Mesendoderm (in vitro differentiated cells): ENCODE data around the gene NEU4.

Experiments
- DNase-seq: peaks from one replicate; pipeline ENCODE4 v3.0.0; 2013
- H2AK5ac ChIP-seq: 2 replicates; pipeline ENCODE4 v1.6.1; 2013; ENCODE audit warnings: low read length, inconsistent platforms
- H2BK120ac ChIP-seq: 2 replicates; pipeline ENCODE4 v1.6.1; 2013; ENCODE audit warnings: low read depth, mild to moderate bottlenecking, low read length, moderate library complexity, mixed read lengths
- H2BK15ac ChIP-seq: replicated peaks from 2 replicates; pipeline ENCODE4 v1.6.1; 2013; ENCODE audit warnings: low read depth, mild to moderate bottlenecking, moderate library complexity
- H2BK5ac ChIP-seq: 2 replicates; pipeline ENCODE4 v1.6.1; 2013; ENCODE audit warnings: low read length, inconsistent platforms
- H3K18ac ChIP-seq: 2 replicates; pipeline ENCODE4 v1.6.1; 2013; ENCODE audit warnings: mild to moderate bottlenecking, low read length, mixed read lengths
- H3K23ac ChIP-seq: one replicate; pipeline ENCODE4 v1.6.1; 2013; ENCODE audit warnings: low read length
- H3K27ac ChIP-seq: 2 replicates; pipeline ENCODE4 v1.5.1; 2013; ENCODE audit warnings: low read depth, mild to moderate bottlenecking, inconsistent platforms, low read length, moderate library complexity
- H3K27me3 ChIP-seq: 2 replicates; pipeline ENCODE4 v1.6.1; 2013; ENCODE audit warnings: low read length, control low read depth, mild to moderate bottlenecking, inconsistent platforms; ENCODE audit not compliant: insufficient read depth, poor library complexity
- H3K36me3 ChIP-seq: 2 replicates; pipeline ENCODE4 v1.6.1; 2013; ENCODE audit warnings: low read length, inconsistent platforms; ENCODE audit not compliant: control insufficient read depth, insufficient read depth
- H3K4ac ChIP-seq: one replicate; pipeline ENCODE4 v1.6.1; 2013; ENCODE audit warnings: low read depth, mild to moderate bottlenecking, low read length, moderate library complexity
- H3K4me1 ChIP-seq: 2 replicates; pipeline ENCODE4 v1.6.1; 2013; ENCODE audit warnings: low read depth, low read length, inconsistent platforms; ENCODE audit not compliant: control insufficient read depth
- H3K4me2 ChIP-seq: 2 replicates; pipeline ENCODE4 v1.6.1; 2013; ENCODE audit warnings: low read length
- H3K4me3 ChIP-seq: 2 replicates; pipeline ENCODE4 v1.5.1; 2013; ENCODE audit warnings: mild to moderate bottlenecking, low read length
- H3K56ac ChIP-seq: one replicate; pipeline ENCODE4 v1.6.1; 2013; ENCODE audit warnings: low read length
- H3K79me1 ChIP-seq: 2 replicates; pipeline ENCODE4 v1.6.1; 2013; ENCODE audit warnings: low read length, inconsistent platforms
- H3K79me2 ChIP-seq: 2 replicates; pipeline ENCODE4 v1.6.1; 2013; ENCODE audit warnings: mild to moderate bottlenecking, low read length; ENCODE audit not compliant: control insufficient read depth, insufficient read depth
- H3K9ac ChIP-seq: 2 replicates; pipeline ENCODE4 v1.6.1; 2013; ENCODE audit warnings: low read length, inconsistent platforms
- H4K5ac ChIP-seq: one replicate; pipeline ENCODE4 v1.6.1; 2013; ENCODE audit warnings: low read length
- H4K8ac ChIP-seq: one replicate; pipeline ENCODE4 v1.6.1; 2013; ENCODE audit warnings: low read depth, mild to moderate bottlenecking, control low read depth, low read length, moderate library complexity
- WGBS: extraction: QIAGEN DNeasy Blood & Tissue Kit; methylation state at CpG from one replicate; pipeline ENCODE4 v1.1.7; 2013; ENCODE audit warnings: low lambda C conversion rate, missing lambda C conversion rate; ENCODE audit not compliant: insufficient coverage; ENCODE audit errors: extremely low coverage; 5-methylcytosine and 5-hydroxymethylcytosine counted together

NEU4 gene

GRCh38 chr2:241763551-241764274, 45.3 kb upstream of the NEU4 start:
- Histone ChIP-seq H3K23ac (no peak overlapping the region), H3K56ac (no peak overlapping the region), H2BK5ac (no peak overlapping the region), H2BK15ac (no peak overlapping the region), H4K8ac (no peak overlapping the region), H3K18ac (no peak overlapping the region), H3K27me3 (no peaks in the 10 kb centered on the region), H3K4me3 (no peak overlapping the region), H3K36me3 (no peaks in the 10 kb centered on the region), H3K4me2 (no peak overlapping the region), H3K79me2 (no peaks in the 10 kb centered on the region), H3K79me1 (no peaks in the 10 kb centered on the region), H3K9ac (no peak overlapping the region), H3K4me1 (no peaks in the 10 kb centered on the region), H3K4ac (no peak overlapping the region), H2AK5ac (no peak overlapping the region), H4K5ac (no peak overlapping the region), H2BK120ac (no peak overlapping the region), H3K27ac (no peak overlapping the region)
- WGBS: no CpG with 5 or more reads among the region's 20 CpGs
- no peak for DNase-seq

- no peaks in the 10 kb centered on the region for H3K36me3 ChIP-seq
- H2BK5ac ChIP-seq: no peak overlapping the region
- H3K79me1 ChIP-seq: no peaks in the 10 kb centered on the region
- peak overlapping the region; percentile 29 for H3K9ac ChIP-seq
- H3K4ac ChIP-seq: no peak overlapping the region
- no peaks in the 10 kb centered on the region for H3K79me2 ChIP-seq
- H3K18ac ChIP-seq: no peak overlapping the region
- H3K4me3 ChIP-seq: no peak overlapping the region
- no peaks in the 10 kb centered on the region for H3K4me1 ChIP-seq
- H4K5ac ChIP-seq: no peak overlapping the region
- H3K4me2 ChIP-seq: no peak overlapping the region
- no peak overlapping the region for H3K27ac ChIP-seq
- peak; percentile 42 for DNase-seq
- no peak overlapping the region for H2BK15ac ChIP-seq
- no CpG with 5 or more reads among the region's 27 CpGs for WGBS
- no peak overlapping the region for H3K23ac ChIP-seq
- H3K27me3 ChIP-seq: no peaks in the 10 kb centered on the region
- no peak overlapping the region for H2AK5ac ChIP-seq
- H4K8ac ChIP-seq: no peak overlapping the region
- H2BK120ac ChIP-seq: no peak overlapping the region
- H3K56ac ChIP-seq: peak overlapping the region; percentile 51
Observed at GRCh38 chr2:241764275-241765241, 44.4 kb upstream of the NEU4 start.

GRCh38 chr2:241767464-241768250, 41.3 kb upstream of the NEU4 start:
- no peak overlapping the region for H3K18ac ChIP-seq
- no peak overlapping the region for H2BK5ac ChIP-seq
- H2BK120ac ChIP-seq: no peak overlapping the region
- no peak overlapping the region for H4K8ac ChIP-seq
- no peaks in the 10 kb centered on the region for H3K79me1 ChIP-seq
- H3K4me1 ChIP-seq: peaks cover 2% of the 10 kb centered on the region
- no peak overlapping the region for H2BK15ac ChIP-seq
- no peaks in the 10 kb centered on the region for H3K27me3 ChIP-seq
- no peak overlapping the region for H3K4me3 ChIP-seq
- no peaks in the 10 kb centered on the region for H3K79me2 ChIP-seq
- no peak for DNase-seq
- no peak overlapping the region for H3K56ac ChIP-seq
- H3K36me3 ChIP-seq: no peaks in the 10 kb centered on the region
- no peak overlapping the region for H3K23ac ChIP-seq
- no peak overlapping the region for H3K4ac ChIP-seq
- no peak overlapping the region for H3K4me2 ChIP-seq
- no peak overlapping the region for H3K9ac ChIP-seq
- no peak overlapping the region for H2AK5ac ChIP-seq
- WGBS: no CpG with 5 or more reads among the region's 37 CpGs
- no peak overlapping the region for H4K5ac ChIP-seq
- no peak overlapping the region for H3K27ac ChIP-seq

- H4K5ac ChIP-seq: no peak overlapping the region
- H2BK5ac ChIP-seq: no peak overlapping the region
- no peak overlapping the region for H4K8ac ChIP-seq
- peaks cover 2% of the 10 kb centered on the region for H3K4me1 ChIP-seq
- H3K4me3 ChIP-seq: no peak overlapping the region
- no peak overlapping the region for H3K4me2 ChIP-seq
- no peak overlapping the region for H3K56ac ChIP-seq
- H3K79me2 ChIP-seq: no peaks in the 10 kb centered on the region
- H3K23ac ChIP-seq: no peak overlapping the region
- no peaks in the 10 kb centered on the region for H3K79me1 ChIP-seq
- WGBS: no CpG with 5 or more reads among the region's 29 CpGs
- no peak overlapping the region for H2BK120ac ChIP-seq
- H3K27me3 ChIP-seq: no peaks in the 10 kb centered on the region
- no peak overlapping the region for H2AK5ac ChIP-seq
- H3K4ac ChIP-seq: no peak overlapping the region
- H3K27ac ChIP-seq: no peak overlapping the region
- no peak overlapping the region for H3K18ac ChIP-seq
- no peak for DNase-seq
- no peaks in the 10 kb centered on the region for H3K36me3 ChIP-seq
- H2BK15ac ChIP-seq: no peak overlapping the region
- no peak overlapping the region for H3K9ac ChIP-seq
Observed at GRCh38 chr2:241768251-241768711, 40.7 kb upstream of the NEU4 start.

GRCh38 chr2:241768850-241769249, 40.1 kb upstream of the NEU4 start:
- Histone ChIP-seq H3K27me3 (no peaks in the 10 kb centered on the region), H2BK15ac (no peak overlapping the region), H3K23ac (no peak overlapping the region), H3K56ac (no peak overlapping the region), H3K9ac (no peak overlapping the region), H2BK5ac (no peak overlapping the region), H3K4me2 (no peak overlapping the region), H2AK5ac (no peak overlapping the region), H3K36me3 (no peaks in the 10 kb centered on the region), H3K79me1 (no peaks in the 10 kb centered on the region), H3K18ac (no peak overlapping the region), H3K4ac (no peak overlapping the region), H3K4me1 (peaks cover 2% of the 10 kb centered on the region), H2BK120ac (no peak overlapping the region), H3K79me2 (no peaks in the 10 kb centered on the region), H3K4me3 (no peak overlapping the region), H3K27ac (no peak overlapping the region), H4K8ac (no peak overlapping the region), H4K5ac (no peak overlapping the region)
- no CpG with 5 or more reads among the region's 11 CpGs for WGBS
- no peak for DNase-seq
